Middle frontal gyrus (tissue), 1 donor: ENCODE data around the gene CALML4.
"Not testable (repeated sequence)": the region's sequence is repeated elsewhere in the genome, so short reads cannot be mapped to it uniquely, and the experiment has no call there.

ENCODE experiments used
- DNase-seq: peaks from one replicate; pipeline ENCODE4 v3.0.0-alpha.2; 2015; ENCODE audit warnings: low spot score; ENCODE audit errors: extremely low spot score

The CALML4 gene

DNA sequence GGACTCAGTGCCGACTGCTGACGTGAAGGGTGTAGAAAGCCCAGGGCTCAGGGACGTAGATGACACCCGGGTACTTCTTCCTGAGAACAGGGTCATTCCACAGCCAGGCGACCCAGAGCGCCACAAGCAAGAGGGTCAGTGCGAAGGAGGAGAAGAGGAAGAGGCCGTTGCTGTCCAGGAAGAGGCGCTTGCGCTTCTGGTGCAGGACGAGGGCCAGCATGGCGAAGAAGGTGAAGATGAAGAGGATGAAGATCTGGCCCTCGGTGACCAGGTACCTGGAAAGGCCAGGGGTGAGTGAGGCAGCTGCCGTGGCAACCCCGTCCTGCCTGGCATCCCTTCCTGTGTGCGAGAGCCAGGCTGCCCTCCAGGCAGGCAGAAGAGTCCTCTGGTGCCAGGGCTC lies 3.0 kb upstream of the CALML4 start:
- no peak for DNase-seq

GRCh38 chr15:68207176-68207935 lies 2.2 kb upstream of the CALML4 start:
- no peak for DNase-seq

DNA sequence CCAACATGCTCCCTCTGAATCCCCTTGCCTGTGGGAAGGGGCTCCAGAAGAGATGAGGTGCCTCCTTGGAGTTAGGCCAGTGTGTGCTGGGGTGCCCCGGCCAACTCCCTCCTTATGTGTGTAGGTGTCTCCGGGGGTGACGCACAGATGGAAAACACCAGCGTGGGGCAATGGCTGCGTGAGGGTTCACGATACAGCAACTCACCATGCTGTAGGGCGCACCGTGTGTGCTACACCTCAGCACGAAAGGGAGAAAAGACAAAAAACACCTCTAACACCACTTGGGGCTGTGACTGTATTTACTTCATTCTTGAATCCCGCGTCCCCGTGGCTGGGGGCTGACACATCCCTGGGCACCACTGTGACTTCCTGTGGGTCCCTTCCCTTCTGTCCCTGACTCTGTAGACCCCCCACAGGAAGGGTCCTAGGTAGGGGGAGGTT lies 1.6 kb upstream of the CALML4 start:
- no peak for DNase-seq

- no peak for DNase-seq
These were observed 915 bp upstream of the CALML4 start for GRCh38 chr15:68205954-68206539.

GRCh38 chr15:68205558-68205944 lies 419 bp upstream of the CALML4 start:
- DNase-seq = no peak

- no peak for DNase-seq
These were observed 771 bp downstream of the CALML4 start for GRCh38 chr15:68204361-68204760.

DNA sequence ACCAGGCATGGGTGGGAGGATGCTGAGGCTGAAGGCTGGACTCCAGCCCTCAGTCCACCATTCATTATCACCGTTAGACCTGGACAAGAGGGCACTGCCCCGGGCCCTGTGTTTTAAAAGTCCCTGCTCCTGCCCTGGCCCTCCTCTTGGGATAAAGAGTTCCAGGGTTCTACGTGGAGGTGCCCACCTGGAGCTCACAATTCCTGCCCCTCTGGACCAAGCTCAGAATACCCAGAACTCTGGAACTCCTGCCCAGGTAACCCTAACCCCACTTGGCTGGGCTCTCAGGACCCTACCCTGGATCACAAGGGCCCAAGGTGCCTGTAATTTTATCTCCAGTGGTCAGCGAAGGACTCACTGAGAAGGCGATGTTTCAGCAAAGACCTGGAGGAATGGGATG lies 1.2 kb downstream of the CALML4 start:
- DNase-seq = no peak

GRCh38 chr15:68203486-68203885 lies 1.6 kb downstream of the CALML4 start:
- no peak for DNase-seq

GRCh38 chr15:68202994-68203393 lies 2.1 kb downstream of the CALML4 start:
- DNase-seq = not testable (repeated sequence)

DNA sequence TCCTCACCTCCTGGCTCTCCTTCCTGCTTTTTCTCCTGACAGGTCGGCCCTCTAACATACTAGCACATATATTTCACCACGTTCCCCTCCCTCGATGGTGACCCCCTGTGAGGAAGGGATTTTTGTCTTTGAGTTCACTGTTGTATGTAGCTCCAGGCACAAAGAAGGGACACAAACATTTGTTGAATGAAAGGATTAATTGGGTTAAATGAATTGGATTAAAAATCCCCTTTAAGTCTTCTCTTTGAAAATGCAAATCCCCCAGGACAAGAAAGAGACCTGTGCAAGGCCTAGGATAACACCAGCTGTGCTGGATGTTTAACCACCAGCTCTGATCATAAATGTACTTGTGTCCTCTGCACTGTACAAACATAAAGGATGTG lies 3.3 kb downstream of the CALML4 start:
- DNase-seq = no peak

- no peak for DNase-seq
These were observed 3.8 kb downstream of the CALML4 start for GRCh38 chr15:68201153-68201878.

GRCh38 chr15:68200016-68200861 lies 4.9 kb downstream of the CALML4 start:
- DNase-seq = no peak

DNA sequence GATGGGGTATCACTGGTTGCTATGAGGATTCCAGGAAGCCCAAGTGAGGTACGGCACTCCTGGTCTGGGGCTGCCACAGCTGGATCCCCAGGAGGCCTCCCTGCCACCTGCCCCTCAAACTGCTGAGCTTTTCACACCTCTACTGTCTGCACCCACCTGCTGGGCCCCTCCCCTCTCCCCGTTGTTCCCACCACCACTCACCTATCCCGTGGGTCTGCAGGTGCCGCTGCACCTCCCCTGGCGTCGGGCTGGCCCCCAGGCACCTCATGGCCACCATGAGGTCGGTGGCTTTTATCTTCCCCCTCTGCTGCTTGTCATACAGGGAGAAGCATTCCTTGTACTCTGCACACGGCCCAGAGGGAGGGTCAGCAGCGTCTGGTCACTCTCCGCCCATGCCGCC lies 5.8 kb downstream of the CALML4 start:
- no peak for DNase-seq

DNA sequence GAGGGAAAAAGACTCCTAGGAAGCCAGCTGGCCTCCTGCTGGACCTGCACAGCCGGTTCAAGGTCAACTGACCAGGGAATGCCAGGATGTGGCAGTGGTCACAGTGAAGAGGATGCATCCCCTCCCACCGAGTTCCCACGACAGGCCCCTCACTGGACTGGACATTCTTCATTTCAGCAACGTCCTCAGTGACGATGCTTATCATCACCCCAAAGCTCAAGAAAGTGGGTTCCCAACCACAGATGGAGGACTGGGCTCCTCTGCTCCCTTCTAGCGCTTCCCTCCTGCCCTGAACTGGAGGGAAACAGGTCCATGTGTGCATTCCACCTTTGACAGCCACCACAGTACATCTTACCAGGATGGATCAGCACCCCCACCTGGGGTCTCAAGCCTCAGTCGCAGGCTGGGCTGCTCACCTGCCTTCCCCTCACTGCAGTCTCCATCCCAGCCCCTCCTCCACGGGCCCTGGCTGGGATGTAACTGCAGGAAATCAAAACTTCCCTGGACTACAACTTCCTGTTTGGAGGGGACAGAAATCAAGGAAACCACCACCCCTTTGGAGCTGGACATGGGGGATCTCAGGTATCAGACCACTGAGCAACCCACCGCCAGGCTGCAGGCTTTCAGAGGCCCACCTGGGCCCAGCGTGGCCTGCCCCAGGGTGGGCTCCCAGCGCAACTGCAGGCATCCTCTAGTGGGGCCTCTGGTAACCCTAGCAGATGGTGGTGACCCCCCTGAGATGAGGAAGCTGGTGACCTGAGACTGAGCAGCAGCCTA lies 7.3 kb downstream of the CALML4 start:
- DNase-seq = no peak

DNA sequence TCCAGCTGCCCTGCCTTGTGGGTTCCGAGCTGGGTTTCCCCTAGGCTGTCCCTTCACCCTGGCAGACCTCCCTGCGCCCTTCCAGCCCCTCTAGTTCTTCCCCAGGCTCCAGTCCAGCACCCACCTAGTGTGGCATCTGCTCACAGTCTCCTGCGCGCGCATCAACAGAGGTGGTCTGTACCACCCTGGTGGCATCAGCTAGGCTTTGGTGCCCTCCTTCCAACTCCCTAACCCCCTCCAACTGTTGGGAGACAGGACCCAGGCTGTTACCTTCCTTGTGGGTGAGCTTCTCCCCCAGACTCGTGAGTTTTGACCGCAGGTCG lies 8.0 kb downstream of the CALML4 start:
- no peak for DNase-seq

DNA sequence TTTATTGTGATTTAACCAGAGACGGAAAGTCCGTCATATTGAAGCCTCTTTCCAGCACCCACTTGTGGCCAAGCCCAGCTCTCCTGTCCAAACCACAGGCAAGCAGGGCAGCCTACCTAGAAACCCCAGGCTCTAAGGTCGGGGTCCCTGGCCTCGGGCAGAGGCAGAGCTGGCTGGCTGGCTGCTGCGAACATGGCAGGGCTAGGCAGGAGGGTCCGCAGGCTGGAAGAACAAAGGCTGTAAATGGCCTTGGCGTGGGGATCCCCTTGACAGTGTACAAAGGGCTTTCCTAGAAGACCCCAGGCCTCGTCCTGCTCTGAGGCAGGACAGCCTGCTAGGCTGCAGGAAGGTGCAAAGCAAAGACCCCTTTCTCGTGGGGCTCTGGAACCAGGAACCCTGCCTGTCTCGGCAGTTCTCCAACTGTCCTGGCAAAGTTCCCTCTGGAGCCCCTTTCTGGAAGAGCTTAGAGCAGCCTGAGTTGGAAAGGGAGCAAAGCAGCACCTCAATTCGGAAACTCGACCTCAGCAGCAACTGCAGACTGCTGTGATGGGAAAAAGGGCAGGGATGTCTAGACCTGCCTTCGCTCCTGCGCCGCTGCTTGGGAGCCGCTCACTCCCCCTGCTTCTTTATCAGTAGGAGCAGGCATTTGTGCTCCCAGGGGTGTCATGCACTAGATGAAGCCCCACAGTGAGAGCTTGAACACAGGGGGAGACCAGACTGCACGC lies 8.5 kb downstream of the CALML4 start:
- no peak for DNase-seq

- no peak for DNase-seq
These were observed 9.6 kb downstream of the CALML4 start for GRCh38 chr15:68195336-68196112.

- DNase-seq = no peak
These were observed 12.2 kb downstream of the CALML4 start for GRCh38 chr15:68192804-68193486.

- DNase-seq = no peak
These were observed 13.0 kb downstream of the CALML4 start for GRCh38 chr15:68192117-68192516.
